H1 (cell line): Measurements from ENCODE around the gene SP4. TPM values are rescaled to one million over a fixed set of nuclear protein-coding genes. Genes with fewer than 3 reads are reported as not detected.

ENCODE experiments used
- CTCF ChIA-PET: fragments of 300-600 bp; sonication (Branson Sonifier 250); formaldehyde crosslinking; loops from one replicate; lab custom pipeline; 2021; ENCODE audit not compliant: partially characterized antibody; lab: Charles Lee
- POLR2A ChIA-PET: fragments of 300-600 bp; sonication (Branson Sonifier 250); formaldehyde crosslinking; loops from one replicate; lab custom pipeline; 2021; ENCODE audit warnings: inconsistent platforms; ENCODE audit not compliant: partially characterized antibody; lab: Charles Lee
- DNase-seq, 2 experiments: peaks; one replicate each; pipeline versions ENCODE4 v3.0.0 to v3.0.0-alpha.2; 2010 to 2022; ENCODE audit warnings: low spot score in 2 of 2, low read depth in 1 of 2, mixed read lengths in 1 of 2
- FAIRE-seq: peaks from 2 replicates; lab custom pipeline; 2011; peaks lifted over from hg19 to GRCh38; lab: Jason Lieb, UNC
- H2AFZ ChIP-seq: 2 replicates; pipeline ENCODE4 v1.8.1; 2012; ENCODE audit warnings: low read length, inconsistent platforms
- H2AK5ac ChIP-seq: 2 replicates; pipeline ENCODE4 v1.6.1; 2013; ENCODE audit warnings: low read depth, low read length
- H2BK120ac ChIP-seq: replicated peaks from 2 replicates; pipeline ENCODE3; 2013; ENCODE audit warnings: low read depth, low read length, inconsistent platforms
- H2BK12ac ChIP-seq: 2 replicates; pipeline ENCODE4 v1.6.1; 2013; ENCODE audit warnings: low read depth, low read length
- H2BK15ac ChIP-seq: 2 replicates; pipeline ENCODE4 v1.6.1; 2013; ENCODE audit warnings: low read length
- H2BK20ac ChIP-seq: 2 replicates; pipeline ENCODE4 v1.6.1; 2013; ENCODE audit warnings: low read length
- H2BK5ac ChIP-seq: 2 replicates; pipeline ENCODE4 v1.6.1; 2013; ENCODE audit warnings: low read depth, low read length
- H3K14ac ChIP-seq: 2 replicates; pipeline ENCODE4 v1.6.1; 2013; ENCODE audit warnings: inconsistent platforms; ENCODE audit not compliant: insufficient read length
- H3K18ac ChIP-seq: 2 replicates; pipeline ENCODE4 v1.6.1; 2013; ENCODE audit warnings: low read length; ENCODE audit errors: extremely low read depth
- H3K23ac ChIP-seq: 2 replicates; pipeline ENCODE4 v1.6.1; 2013; ENCODE audit warnings: inconsistent platforms; ENCODE audit not compliant: insufficient read length
- H3K23me2 ChIP-seq: 2 replicates; pipeline ENCODE4 v1.6.1; 2013; ENCODE audit warnings: low read depth, low read length
- H3K27ac ChIP-seq: 2 replicates; pipeline ENCODE4 v1.6.1; 2011; ENCODE audit warnings: low read depth, low read length, inconsistent platforms
- H3K27me3 ChIP-seq, 4 experiments: replicated peaks in 1 of 4; 1 replicate in 1 of 4; 2 replicates in 3 of 4; pipeline versions ENCODE4 v1.6.1 to v1.8.1; 2011 to 2013; ENCODE audit warnings: low read length in 3 of 4, mild to moderate bottlenecking in 3 of 4, inconsistent platforms in 2 of 4, mixed read lengths in 2 of 4, moderate library complexity in 1 of 4; ENCODE audit not compliant: control insufficient read depth in 3 of 4, insufficient read depth in 3 of 4; ENCODE audit errors: extremely low read depth in 1 of 4
- H3K36me3 ChIP-seq, 4 experiments: 2 replicates each; pipeline versions ENCODE4 v1.6.1 to v1.8.1; 2011 to 2013; ENCODE audit warnings: mild to moderate bottlenecking in 4 of 4, low read length in 3 of 4, moderate library complexity in 2 of 4, control low read depth in 1 of 4, inconsistent platforms in 1 of 4; ENCODE audit not compliant: insufficient read depth in 4 of 4, control insufficient read depth in 2 of 4
- H3K4ac ChIP-seq: replicated peaks from 2 replicates; pipeline ENCODE3; 2013; ENCODE audit warnings: low read length, low read depth, mixed read lengths, inconsistent platforms; ENCODE audit not compliant: insufficient read length
- H3K4me1 ChIP-seq, 4 experiments: replicated peaks in 1 of 4; 1 replicate in 1 of 4; 2 replicates in 3 of 4; pipeline versions ENCODE4 v1.6.1 to v1.8.1; 2011 to 2013; ENCODE audit warnings: low read length in 3 of 4, inconsistent platforms in 2 of 4, mixed read lengths in 1 of 4; ENCODE audit not compliant: insufficient read depth in 4 of 4, control insufficient read depth in 3 of 4
- H3K4me2 ChIP-seq, 2 experiments: 2 replicates each; pipeline versions ENCODE4 v1.6.1 to v1.8.1; 2011 to 2013; ENCODE audit warnings: low read depth in 2 of 2, low read length in 2 of 2, control low read depth in 1 of 2, inconsistent platforms in 1 of 2, mild to moderate bottlenecking in 1 of 2; ENCODE audit not compliant: insufficient read depth in 1 of 2
- H3K4me3 ChIP-seq, 4 experiments: fragments of 200-600, 300-600 bp in 1 of 4; sonication (generic), shearing (Covaris generic), sonication (Bioruptor Twin) in 1 of 4; 2 replicates each; pipeline versions ENCODE4 v1.5.1 to v1.8.1; 2011 to 2016; ENCODE audit warnings: low read length in 4 of 4, low read depth in 3 of 4, control low read depth in 2 of 4, inconsistent platforms in 2 of 4, mild to moderate bottlenecking in 2 of 4, mixed read lengths in 1 of 4, moderate library complexity in 1 of 4; ENCODE audit not compliant: insufficient read depth in 2 of 4; ENCODE audit errors: extremely low read depth in 1 of 4
- H3K56ac ChIP-seq: replicated peaks from 2 replicates; pipeline ENCODE3; 2013; ENCODE audit warnings: low read depth, mild to moderate bottlenecking, mixed read lengths, low read length, inconsistent platforms; ENCODE audit not compliant: insufficient read length
- H3K79me1 ChIP-seq: 2 replicates; pipeline ENCODE4 v1.6.1; 2013; ENCODE audit warnings: low read depth, low read length, control low read depth
- H3K79me2 ChIP-seq, 2 experiments: 2 replicates each; pipeline versions ENCODE4 v1.6.1 to v1.8.1; 2012 to 2013; ENCODE audit warnings: low read length in 2 of 2, mild to moderate bottlenecking in 2 of 2, inconsistent platforms in 1 of 2; ENCODE audit not compliant: insufficient read depth in 2 of 2, control insufficient read depth in 1 of 2
- H3K9ac ChIP-seq, 4 experiments: replicated peaks in 1 of 4; 1 replicate in 1 of 4; 2 replicates in 3 of 4; pipeline versions ENCODE4 v1.6.1 to v1.8.1; 2011 to 2013; ENCODE audit warnings: low read depth in 3 of 4, low read length in 3 of 4, control low read depth in 2 of 4, mild to moderate bottlenecking in 2 of 4, moderate library complexity in 2 of 4, inconsistent platforms in 1 of 4; ENCODE audit errors: extremely low read depth in 1 of 4
- H3K9me3 ChIP-seq, 2 experiments: 2 replicates each; pipeline versions ENCODE4 v1.6.1 to v1.8.1; 2012 to 2013; ENCODE audit warnings: mild to moderate bottlenecking in 2 of 2, moderate library complexity in 2 of 2, control low read depth in 1 of 2, inconsistent platforms in 1 of 2, low read depth in 1 of 2, low read length in 1 of 2, mixed read lengths in 1 of 2; ENCODE audit not compliant: insufficient read depth in 2 of 2
- H4K20me1 ChIP-seq, 2 experiments: replicated peaks in 1 of 2; 2 replicates each; pipeline versions ENCODE3 to v1.8.1; 2011 to 2013; ENCODE audit warnings: inconsistent platforms in 2 of 2, low read length in 2 of 2, mild to moderate bottlenecking in 1 of 2; ENCODE audit not compliant: insufficient read depth in 2 of 2, control insufficient read depth in 1 of 2
- H4K5ac ChIP-seq: 2 replicates; pipeline ENCODE4 v1.6.1; 2013; ENCODE audit warnings: low read length, low read depth, mixed read lengths, inconsistent platforms; ENCODE audit not compliant: insufficient read length
- H4K8ac ChIP-seq: 2 replicates; pipeline ENCODE4 v1.8.0; 2013; ENCODE audit warnings: mild to moderate bottlenecking, moderate library complexity, low read length, inconsistent platforms; ENCODE audit not compliant: insufficient read depth; ENCODE audit errors: extremely low read depth
- H4K91ac ChIP-seq: replicated peaks from 2 replicates; pipeline ENCODE3; 2013; ENCODE audit warnings: low read length, mixed read lengths, inconsistent platforms; ENCODE audit not compliant: insufficient read length
- CEBPB ChIP-seq: IDR thresholded peaks from 2 replicates; pipeline ENCODE4 v1.6.1; 2012; ENCODE audit warnings: low read depth, low read length
- CTBP2 ChIP-seq: IDR thresholded peaks from 2 replicates; pipeline ENCODE4 v1.7.0; 2011; ENCODE audit warnings: borderline replicate concordance, mild to moderate bottlenecking, moderate library complexity, mixed read lengths, low read length; ENCODE audit not compliant: insufficient read depth, insufficient read length
- EZH2 ChIP-seq: fragments of 200-600 bp; sonication (generic); IDR thresholded peaks from 2 replicates; pipeline ENCODE4 v1.7.1; 2012; ENCODE audit warnings: low read depth, mild to moderate bottlenecking, moderate library complexity, low read length, inconsistent platforms; ENCODE audit not compliant: severe bottlenecking
- KDM5A ChIP-seq: fragments of 200-600 bp; IDR thresholded peaks from 2 replicates; pipeline ENCODE4 v1.7.1; 2012; ENCODE audit warnings: mild to moderate bottlenecking, low read length, inconsistent platforms, mixed read lengths
- POU5F1 ChIP-seq: IDR thresholded peaks from 2 replicates; pipeline ENCODE4 v1.6.1; 2011; ENCODE audit warnings: low read depth, mild to moderate bottlenecking, low read length, moderate library complexity
- SIN3A ChIP-seq, 2 experiments: IDR thresholded peaks in 1 of 2; conservative IDR thresholded peaks in 1 of 2; 2 replicates each; pipeline ENCODE4 v1.6.1; 2011 to 2012; ENCODE audit warnings: low read length in 2 of 2, improper control_type of control experiment in 1 of 2, low read depth in 1 of 2, mild to moderate bottlenecking in 1 of 2
- SIRT6 ChIP-seq: IDR thresholded peaks from one replicate; pipeline ENCODE4 v1.7.1; 2012; ENCODE audit warnings: low read length, inconsistent platforms
- SUZ12 ChIP-seq: fragments of 200-600 bp; sonication (generic); IDR thresholded peaks from 2 replicates; pipeline ENCODE4 v1.6.1; 2012; ENCODE audit warnings: mild to moderate bottlenecking, inconsistent platforms, low read length, moderate library complexity, mixed read lengths
- ZNF274 ChIP-seq: IDR thresholded peaks from 2 replicates; pipeline ENCODE4 v1.7.0; 2012; ENCODE audit warnings: low read length, borderline replicate concordance; ENCODE audit errors: extremely low read depth
- WGBS, 2 experiments: shearing (Covaris generic) in 1 of 2; methylation state at CpG; one replicate each; pipeline versions ENCODE4 v1.1.6 to v1.1.7; 2013 to 2015; ENCODE audit warnings: low lambda C conversion rate in 2 of 2, mixed read lengths in 2 of 2, inconsistent platforms in 1 of 2, low coverage in 1 of 2, missing lambda C conversion rate in 1 of 2; ENCODE audit not compliant: insufficient replicate concordance in 2 of 2, insufficient coverage in 1 of 2, insufficient read length in 1 of 2; ENCODE audit errors: extremely low coverage in 1 of 2, missing lambda C conversion rate in 1 of 2; 5-methylcytosine and 5-hydroxymethylcytosine counted together
- polyA plus RNA-seq, 7 experiments: library from polyadenylated mRNA; depleted of rRNA in 3 of 7; stranded (reverse) in 5 of 7; unstranded in 2 of 7; fragments of >200 nt in 5 of 7; fragments of 200-250 nt in 2 of 7; gene quantifications; 1 replicate in 5 of 7; 2 replicates in 1 of 7; 4 replicates in 1 of 7; pipeline versions ENCODE4 v1.2.1 to v1.2.3, GENCODE V29; 2011 to 2013; ENCODE audit warnings: missing spikeins in 2 of 7, mixed read lengths in 2 of 7
- total RNA-seq: library from RNA; stranded (reverse); fragmentation: NEBNext Ultra II Directional; extraction: Animal tissue kit (Norgen Biotek cat#: 25700); gene quantifications from 2 replicates; pipeline ENCODE4 v1.2.1, GENCODE V29; 2021
- TF ChIP-seq, protein P1 (sequence below): IDR thresholded peaks from 2 replicates; pipeline ENCODE4 v1.6.1; 2011; ENCODE audit warnings: low read length, improper control_type of control experiment

The SP4 gene
- total and polyA plus RNA-seq, 2 of the 8 experiments (the other 6 are each of a cell fraction or from before 2014, with no cell fraction given) = 10.0 to 24.0 TPM

DNA sequence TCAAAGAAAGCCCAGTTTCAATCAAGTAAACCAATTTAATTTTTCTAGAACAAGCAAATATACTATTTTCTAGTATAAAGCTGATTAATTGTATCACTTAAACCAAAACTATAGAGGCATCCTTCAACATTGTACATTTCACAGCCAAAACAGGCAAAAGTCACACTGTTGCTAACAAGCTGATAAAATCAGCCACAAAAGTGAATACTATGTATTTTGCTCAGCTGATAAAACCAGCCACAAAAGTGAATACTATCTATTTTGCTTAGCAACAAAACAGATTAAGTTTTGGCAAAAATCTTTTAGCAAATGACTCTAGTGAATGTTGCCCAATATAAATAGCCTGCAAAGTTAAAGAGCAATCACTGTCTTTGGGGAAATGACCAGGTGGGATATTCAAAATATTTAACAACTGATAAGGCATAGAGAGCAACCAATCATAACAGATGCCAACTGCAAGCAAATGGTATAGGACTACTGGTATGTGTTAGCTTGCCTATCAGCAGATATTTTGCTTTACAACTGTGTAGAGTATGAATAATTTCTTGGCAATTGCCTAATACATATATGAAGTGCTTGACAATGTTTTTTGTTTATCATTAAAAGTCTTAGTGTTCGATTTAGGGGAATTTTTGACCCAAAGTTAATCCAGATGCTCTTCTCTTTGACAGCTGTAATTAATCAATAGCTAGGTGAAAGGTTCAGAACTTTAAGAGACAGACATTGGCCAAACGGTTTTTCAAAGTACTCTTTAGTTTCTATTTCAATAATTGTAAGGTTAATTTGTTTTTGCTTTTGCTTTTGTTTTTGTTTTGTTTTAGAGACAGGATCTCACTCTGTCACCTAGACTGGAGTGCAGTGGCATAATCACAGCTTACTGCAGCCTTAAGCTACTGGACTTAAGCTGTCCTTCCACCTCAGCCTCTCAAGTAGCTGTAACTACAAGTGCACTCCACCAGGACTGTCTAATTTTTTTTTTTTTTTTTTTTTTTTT is 44.4 kb upstream of the SP4 start:
- Histone ChIP-seq H4K91ac (no peak overlapping the region), H3K18ac (no peak overlapping the region), H3K23ac (no peak overlapping the region), H3K23me2 (no peaks in the 10 kb centered on the region), H2BK20ac (no peak overlapping the region), H3K56ac (no peak overlapping the region), H4K8ac (no peak overlapping the region), H4K5ac (no peak overlapping the region), H3K27me3 (no peaks in the 10 kb centered on the region), H3K79me1 (no peaks in the 10 kb centered on the region), H3K9ac (no peak overlapping the region), H3K14ac (no peak overlapping the region), H3K27ac (no peak overlapping the region), H2BK12ac (no peak overlapping the region), H3K36me3 (no peaks in the 10 kb centered on the region), H3K4me2 (no peak overlapping the region), H3K9me3 (no peaks in the 10 kb centered on the region), H2AFZ (no peak overlapping the region), H2AK5ac (no peak overlapping the region), H4K20me1 (no peaks in the 10 kb centered on the region), H2BK120ac (no peak overlapping the region), H3K4ac (no peak overlapping the region), H3K4me1 (peaks cover 0 to 4% (median under 1%) of the 10 kb centered on the region in 4 experiments; a peak in 3 of 7 replicates), H3K79me2 (no peaks in the 10 kb centered on the region), H2BK5ac (no peak overlapping the region), H3K4me3 (no peak overlapping the region), H2BK15ac (no peak overlapping the region)
- DNase-seq = no peak
- 89% methylated on average over 2 of the region's 2 CpGs; no CpG with 5 or more reads in 1 of the 2 experiments for WGBS, 2 experiments
- POLR2A ChIA-PET = interaction anchor here (0.8 kb wide), 1 partner anchor 10 kb away, joined by 3 read pairs; no protein-coding TSS in a partner anchor
- CTCF ChIA-PET = interaction anchor here (0.6 to 0.8 kb wide), 2 partner anchors 10 to 1504 kb away, joined by 3 read pairs; no protein-coding TSS in a partner anchor
- FAIRE-seq = no peak
- TF ChIP-seq CEBPB (no peak), EZH2 (no peak), SIRT6 (no peak), SIN3A (conservative IDR thresholded peaks at IDR 0.05 in 1 of 2, IDR thresholded peaks at IDR 0.05 in 1 of 2; ENCODE audit: low read depth in 1 of 2, low read length in 2 of 2) (no peak), POU5F1 (no peak), CTBP2 (no peak), KDM5A (no peak), SUZ12 (no peak), ZNF274 (no peak)
- TF ChIP-seq, protein P1, sequence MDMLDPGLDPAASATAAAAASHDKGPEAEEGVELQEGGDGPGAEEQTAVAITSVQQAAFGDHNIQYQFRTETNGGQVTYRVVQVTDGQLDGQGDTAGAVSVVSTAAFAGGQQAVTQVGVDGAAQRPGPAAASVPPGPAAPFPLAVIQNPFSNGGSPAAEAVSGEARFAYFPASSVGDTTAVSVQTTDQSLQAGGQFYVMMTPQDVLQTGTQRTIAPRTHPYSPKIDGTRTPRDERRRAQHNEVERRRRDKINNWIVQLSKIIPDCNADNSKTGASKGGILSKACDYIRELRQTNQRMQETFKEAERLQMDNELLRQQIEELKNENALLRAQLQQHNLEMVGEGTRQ = no peak
